ENCODE measurements around the gene NSG1.

DNA sequence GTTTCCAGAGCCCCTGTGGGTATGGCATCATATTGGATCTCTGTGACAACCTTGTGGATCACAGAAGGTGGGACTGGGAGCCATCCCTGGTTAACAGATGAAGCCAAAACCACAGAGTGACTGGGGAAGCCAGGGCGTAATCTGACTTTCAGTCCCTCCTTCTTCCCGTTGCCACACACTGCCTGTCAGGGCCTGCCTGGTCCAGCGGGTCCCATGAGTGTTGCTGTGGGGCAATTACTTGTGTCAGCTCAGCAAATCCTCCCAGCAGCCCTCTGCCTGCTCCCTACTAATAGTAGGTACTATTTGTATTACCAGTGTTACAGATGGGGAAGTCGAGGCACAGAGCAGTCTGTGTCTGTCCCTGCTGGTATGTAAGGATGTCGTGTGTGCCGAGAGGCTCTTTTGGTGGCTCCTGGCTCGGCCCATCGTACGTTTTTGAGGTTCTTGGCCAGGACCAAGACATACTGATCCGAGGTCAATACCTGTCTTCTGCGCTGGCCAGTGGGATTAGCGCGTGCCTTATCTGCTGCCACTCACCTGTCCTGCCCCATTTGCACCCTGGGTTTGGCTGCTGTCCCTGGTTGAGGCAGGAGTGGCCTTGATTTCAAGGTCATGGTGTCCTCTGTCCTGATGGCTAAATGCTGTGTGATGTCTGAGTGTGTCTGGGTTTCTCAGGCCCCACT lies 5.7 kb downstream of the NSG1 start:
- TF ChIP-seq, protein P1, sequence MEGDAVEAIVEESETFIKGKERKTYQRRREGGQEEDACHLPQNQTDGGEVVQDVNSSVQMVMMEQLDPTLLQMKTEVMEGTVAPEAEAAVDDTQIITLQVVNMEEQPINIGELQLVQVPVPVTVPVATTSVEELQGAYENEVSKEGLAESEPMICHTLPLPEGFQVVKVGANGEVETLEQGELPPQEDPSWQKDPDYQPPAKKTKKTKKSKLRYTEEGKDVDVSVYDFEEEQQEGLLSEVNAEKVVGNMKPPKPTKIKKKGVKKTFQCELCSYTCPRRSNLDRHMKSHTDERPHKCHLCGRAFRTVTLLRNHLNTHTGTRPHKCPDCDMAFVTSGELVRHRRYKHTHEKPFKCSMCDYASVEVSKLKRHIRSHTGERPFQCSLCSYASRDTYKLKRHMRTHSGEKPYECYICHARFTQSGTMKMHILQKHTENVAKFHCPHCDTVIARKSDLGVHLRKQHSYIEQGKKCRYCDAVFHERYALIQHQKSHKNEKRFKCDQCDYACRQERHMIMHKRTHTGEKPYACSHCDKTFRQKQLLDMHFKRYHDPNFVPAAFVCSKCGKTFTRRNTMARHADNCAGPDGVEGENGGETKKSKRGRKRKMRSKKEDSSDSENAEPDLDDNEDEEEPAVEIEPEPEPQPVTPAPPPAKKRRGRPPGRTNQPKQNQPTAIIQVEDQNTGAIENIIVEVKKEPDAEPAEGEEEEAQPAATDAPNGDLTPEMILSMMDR (conservative IDR thresholded peaks at IDR 0.05 in 1 of 2, IDR thresholded peaks at IDR 0.05 in 1 of 2; ENCODE audit: low read depth in 1 of 2, low read length in 2 of 2) = no peak
- no peak for TF ChIP-seq EZH2 (IDR thresholded peaks at IDR 0.05; ENCODE audit: low read length, missing control alignments)

Data from fibroblast of lung (primary cell).